HepG2 (cell line): ENCODE data around the gene NKX1-1. TPM values are rescaled to one million over a fixed set of nuclear protein-coding genes. Genes with fewer than 3 reads are reported as not detected.
A peak's percentile ranks its signal among the peaks of the same experiment; 100 is the strongest.

ENCODE experiments used
- ARID2 ChIP-seq: sonication (generic); formaldehyde crosslinking; IDR thresholded peaks from 2 replicates; pipeline ENCODE4 v1.8.1; 2022; ENCODE audit warnings: mild to moderate bottlenecking, missing genetic modification reagents, borderline replicate concordance
- BATF2 ChIP-seq: sonication (generic); formaldehyde crosslinking; IDR thresholded peaks from 2 replicates; pipeline ENCODE4 v1.8.0; 2022; ENCODE audit warnings: mild to moderate bottlenecking, missing genetic modification reagents, moderate library complexity
- CHD2 ChIP-seq: IDR thresholded peaks from 2 replicates; pipeline ENCODE4 v1.6.1; 2011; ENCODE audit warnings: low read depth, low read length, improper control_type of control experiment
- FOXO4 ChIP-seq: sonication (generic); formaldehyde crosslinking; conservative IDR thresholded peaks from 2 replicates; pipeline ENCODE4 v1.8.1; 2023; ENCODE audit warnings: missing genetic modification reagents
- HINFP ChIP-seq: sonication (generic); formaldehyde crosslinking; IDR thresholded peaks from 2 replicates; pipeline ENCODE4 v1.4.0; 2020; ENCODE audit warnings: low read depth, mild to moderate bottlenecking, missing genetic modification reagents
- KIAA2018 ChIP-seq: sonication (generic); formaldehyde crosslinking; IDR thresholded peaks from 2 replicates; pipeline ENCODE4 v1.5.0; 2020; ENCODE audit warnings: mild to moderate bottlenecking, missing genetic modification reagents, borderline replicate concordance
- SUZ12 ChIP-seq: fragments of 150-350 bp; IDR thresholded peaks from 2 replicates; pipeline ENCODE4 v1.6.1; 2014; ENCODE audit warnings: low read depth, low read length
- THAP9 ChIP-seq: sonication (generic); formaldehyde crosslinking; IDR thresholded peaks from 2 replicates; pipeline ENCODE4; 2020; ENCODE audit warnings: missing genetic modification reagents, mild to moderate bottlenecking, borderline replicate concordance
- ZNF17 ChIP-seq: sonication (generic); formaldehyde crosslinking; IDR thresholded peaks from 2 replicates; pipeline ENCODE4 v1.5.0; 2020; ENCODE audit warnings: mild to moderate bottlenecking, missing genetic modification reagents
- ZNF570 ChIP-seq: sonication (generic); formaldehyde crosslinking; IDR thresholded peaks from 2 replicates; pipeline ENCODE4 v1.4.0; 2020; ENCODE audit warnings: mild to moderate bottlenecking, missing genetic modification reagents, borderline replicate concordance
- ZNF589 ChIP-seq: sonication (generic); formaldehyde crosslinking; conservative IDR thresholded peaks from 2 replicates; pipeline ENCODE4 v1.8.0; 2022; ENCODE audit warnings: mild to moderate bottlenecking, moderate library complexity, missing genetic modification reagents
- ZNF780A ChIP-seq: sonication (generic); formaldehyde crosslinking; IDR thresholded peaks from 2 replicates; pipeline ENCODE4 v1.8.0; 2022; ENCODE audit warnings: mild to moderate bottlenecking, missing genetic modification reagents, moderate library complexity
- ZNF792 ChIP-seq: IDR thresholded peaks from 2 replicates; pipeline ENCODE4 v1.6.1; 2016
- polyA plus RNA-seq, 8 experiments: library from polyadenylated mRNA; depleted of rRNA in 3 of 8; stranded (reverse) in 7 of 8; unstranded in 1 of 8; fragments of >200 nt; fragmentation: Illumina TruSeq in 4 of 8; extraction: Trizol in 4 of 8; gene quantifications; 2 replicates each; pipeline versions ENCODE4 v1.2.1 to v1.2.3, GENCODE V29; 2011 to 2016; ENCODE audit warnings: low read depth in 4 of 8, missing spikeins in 1 of 8, mixed read lengths in 1 of 8; ENCODE audit not compliant: insufficient read depth in 1 of 8
- total RNA-seq, 5 experiments: library from RNA; depleted of rRNA; stranded (reverse); fragments of >200 nt; fragmentation: Illumina TruSeq; extraction: Trizol; gene quantifications; 2 replicates each; pipeline ENCODE4 v1.2.3, GENCODE V29; 2016; ENCODE audit warnings: low read depth in 1 of 5

Gene NKX1-1
- total and polyA plus RNA-seq, 2 of the 13 experiments (the other 11 are each of a cell fraction or from before 2014, with no cell fraction given): not detected

GRCh38 chr4:1410491-1411325 lies 4.5 kb upstream of the NKX1-1 start (continued):
- TF ChIP-seq KIAA2018 (CRISPR knock-in tag): peak; percentile 99
- TF ChIP-seq ZNF570 (CRISPR knock-in tag): peak; percentile 100
- peak; percentile 100 for TF ChIP-seq ZNF589 (CRISPR knock-in tag)
- peak; percentile 100 for TF ChIP-seq ZNF780A (CRISPR knock-in tag)
- peak; percentile 99 for TF ChIP-seq HINFP
- no peak for TF ChIP-seq CHD2
- peak; percentile 100 for TF ChIP-seq BATF2 (CRISPR knock-in tag)
- no peak for TF ChIP-seq SUZ12
- peak; percentile 100 for TF ChIP-seq FOXO4 (CRISPR knock-in tag)
- peak; percentile 100 for TF ChIP-seq ZNF17 (CRISPR knock-in tag)
- peak; percentile 100 for TF ChIP-seq ZNF792
- peak; percentile 96 for TF ChIP-seq THAP9 (CRISPR knock-in tag)
- TF ChIP-seq ARID2 (CRISPR knock-in tag): peak; percentile 100
